Measurements from ENCODE around the gene ARL8A.
A peak's percentile ranks its signal among the peaks of the same experiment; 100 is the strongest.

Gene ARL8A

DNA sequence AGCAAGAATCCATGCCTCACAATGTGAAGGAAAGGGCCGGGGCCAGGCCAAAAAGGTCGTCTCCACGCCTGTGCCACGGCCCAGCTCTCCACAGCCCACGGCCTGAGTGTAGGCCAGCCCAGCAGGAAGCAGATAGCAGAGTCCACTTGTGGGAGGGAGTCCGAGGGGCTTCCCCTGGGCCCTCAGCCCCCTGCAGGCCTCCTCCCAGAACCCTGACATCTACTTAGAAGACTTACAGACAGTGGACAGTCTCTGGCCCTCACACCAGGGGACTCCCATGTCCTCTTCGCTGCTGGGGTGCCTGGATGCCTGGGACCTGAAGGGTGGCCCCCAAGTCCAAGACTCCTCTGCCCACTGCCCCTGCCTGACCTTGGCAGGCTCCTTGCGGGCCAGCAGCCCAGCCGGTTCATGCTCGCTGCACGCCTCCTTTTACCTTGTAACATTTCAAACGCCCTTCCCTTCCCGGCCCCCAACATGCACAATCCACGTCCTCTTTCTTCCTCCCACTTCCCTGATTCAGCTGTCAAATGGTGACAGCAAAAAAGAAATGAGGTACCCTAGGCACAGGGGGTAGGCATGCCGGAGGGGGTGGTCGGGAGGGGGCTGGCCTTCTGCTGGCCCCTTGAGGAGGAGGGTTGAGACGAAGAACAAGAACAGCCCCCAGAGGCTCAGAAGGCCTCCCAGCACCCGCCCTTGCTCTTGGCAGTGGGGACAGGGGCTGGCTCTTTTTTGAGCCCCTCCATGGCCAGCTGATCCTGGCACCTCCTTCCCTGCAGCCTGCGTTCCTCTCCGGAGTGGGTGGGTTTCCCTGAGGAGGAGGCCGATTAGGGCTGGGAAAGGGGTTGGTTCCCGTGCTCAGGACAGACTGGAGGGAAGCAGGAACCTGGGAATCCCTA is 16.9 kb upstream of the ARL8A start:
- TF ChIP-seq, protein P1, sequence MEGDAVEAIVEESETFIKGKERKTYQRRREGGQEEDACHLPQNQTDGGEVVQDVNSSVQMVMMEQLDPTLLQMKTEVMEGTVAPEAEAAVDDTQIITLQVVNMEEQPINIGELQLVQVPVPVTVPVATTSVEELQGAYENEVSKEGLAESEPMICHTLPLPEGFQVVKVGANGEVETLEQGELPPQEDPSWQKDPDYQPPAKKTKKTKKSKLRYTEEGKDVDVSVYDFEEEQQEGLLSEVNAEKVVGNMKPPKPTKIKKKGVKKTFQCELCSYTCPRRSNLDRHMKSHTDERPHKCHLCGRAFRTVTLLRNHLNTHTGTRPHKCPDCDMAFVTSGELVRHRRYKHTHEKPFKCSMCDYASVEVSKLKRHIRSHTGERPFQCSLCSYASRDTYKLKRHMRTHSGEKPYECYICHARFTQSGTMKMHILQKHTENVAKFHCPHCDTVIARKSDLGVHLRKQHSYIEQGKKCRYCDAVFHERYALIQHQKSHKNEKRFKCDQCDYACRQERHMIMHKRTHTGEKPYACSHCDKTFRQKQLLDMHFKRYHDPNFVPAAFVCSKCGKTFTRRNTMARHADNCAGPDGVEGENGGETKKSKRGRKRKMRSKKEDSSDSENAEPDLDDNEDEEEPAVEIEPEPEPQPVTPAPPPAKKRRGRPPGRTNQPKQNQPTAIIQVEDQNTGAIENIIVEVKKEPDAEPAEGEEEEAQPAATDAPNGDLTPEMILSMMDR (IDR thresholded peaks at IDR 0.05), result no peak
- Histone ChIP-seq H3K4me1 (ENCODE audit: control insufficient read depth in 1 of 2, insufficient read depth in 1 of 2, low read depth in 1 of 2, low read length in 1 of 2) (peaks cover 68 to 73% of the 10 kb centered on the region in 2 experiments), H3K4me3 (ENCODE audit: low read depth in 1 of 2, low read length in 1 of 2) (peak overlapping the region; percentile 71 to 79), H3K27me3 (no peaks in the 10 kb centered on the region), H3K36me3 (peaks cover 5% of the 10 kb centered on the region), H3K27ac (peak overlapping the region; percentile 92), H3K9me3 (no peaks in the 10 kb centered on the region)

DNA sequence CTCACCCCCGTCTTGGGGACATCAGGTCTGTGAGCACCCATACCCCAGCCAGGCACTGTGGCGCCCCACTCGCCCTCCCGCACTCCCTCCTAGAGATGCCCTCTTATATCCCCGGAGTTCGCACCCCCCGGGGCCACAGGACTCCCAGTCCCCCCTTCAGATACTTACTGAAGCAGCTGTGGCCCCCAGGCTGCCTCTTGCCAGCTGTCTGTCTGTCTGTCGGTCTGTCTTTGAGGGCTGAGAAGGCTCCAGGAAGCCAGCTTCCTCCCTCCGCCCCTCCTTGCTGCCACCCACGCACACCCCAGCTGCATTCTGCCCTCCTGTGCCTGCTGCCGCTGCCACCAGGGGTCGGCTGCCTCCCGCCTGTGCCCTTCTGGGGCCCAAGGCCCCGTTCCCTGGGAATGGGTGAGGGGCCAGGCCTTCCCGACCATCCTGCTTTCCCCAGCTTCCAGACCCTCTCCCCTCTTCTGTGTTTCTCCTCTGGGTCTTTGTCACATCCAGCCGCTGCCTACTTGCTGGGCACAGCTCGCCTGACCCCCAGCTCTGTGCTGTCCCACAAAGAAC is 15.9 kb upstream of the ARL8A start, which contains the start of gene PTPN7:
TSS of gene PTPN7 (minus strand) at position 226 of the 564 bp plus-strand sequence. CDS start 1,200 bp downstream, outside the sequence.
- TF ChIP-seq, protein P1 (IDR thresholded peaks at IDR 0.05), result peak; percentile 37
- Histone ChIP-seq H3K27me3 (no peaks in the 10 kb centered on the region), H3K9me3 (no peaks in the 10 kb centered on the region), H3K4me1 (ENCODE audit: control insufficient read depth in 1 of 2, insufficient read depth in 1 of 2, low read depth in 1 of 2, low read length in 1 of 2) (peaks cover 76 to 82% of the 10 kb centered on the region in 2 experiments), H3K4me3 (ENCODE audit: low read depth in 1 of 2, low read length in 1 of 2) (peak within 1 kb of the TSS; percentile 71 to 79), H3K36me3 (peaks cover 5% of the 10 kb centered on the region), H3K27ac (peak within 1 kb of the TSS; percentile 92)

DNA sequence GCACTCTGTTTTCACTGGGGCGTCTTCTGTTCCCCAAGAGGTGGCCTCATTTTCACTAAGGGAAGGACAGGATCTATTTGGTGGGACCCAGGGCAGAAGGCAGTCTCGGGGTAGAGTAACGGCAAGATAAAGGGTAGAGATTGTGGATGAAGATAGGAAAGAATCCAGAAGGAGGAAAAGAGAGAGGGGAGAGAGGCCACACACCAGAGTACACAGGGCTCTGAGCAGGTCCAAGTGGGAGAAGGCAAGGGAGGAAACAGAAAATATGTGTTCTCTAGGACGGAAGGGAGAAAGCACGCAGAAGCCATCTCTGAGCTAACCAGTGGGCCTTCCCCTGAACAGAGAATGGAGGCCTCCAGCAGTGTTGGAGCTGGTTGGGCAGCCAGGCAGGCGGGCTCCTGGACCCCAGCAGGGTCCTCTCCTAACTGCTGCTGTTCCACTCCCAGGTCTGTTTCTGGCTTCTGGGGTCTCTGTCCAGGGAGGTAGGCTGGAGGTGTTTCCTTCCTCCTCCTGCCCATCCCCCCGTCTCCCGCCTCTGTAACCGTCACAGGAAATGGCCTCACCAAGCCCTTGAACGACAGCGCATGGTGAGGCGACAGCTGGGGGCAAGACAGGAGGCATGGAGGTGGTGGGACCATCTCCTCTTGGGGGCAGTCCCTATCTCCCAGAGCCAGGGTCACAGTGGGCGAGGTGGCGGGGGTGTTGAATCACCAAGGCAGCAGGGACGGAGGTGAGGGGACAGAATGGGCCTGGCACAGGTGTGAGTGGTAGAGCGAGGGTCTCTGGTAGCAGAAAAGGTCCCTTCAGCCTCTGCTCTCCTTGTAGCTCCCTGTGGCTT is 15.2 kb upstream of the ARL8A start:
- H3K27ac ChIP-seq, result peak overlapping the region; percentile 92
- peaks cover 5% of the 10 kb centered on the region for H3K36me3 ChIP-seq
- H3K4me3 ChIP-seq (ENCODE audit: low read depth in 1 of 2, low read length in 1 of 2), result peak overlapping the region; percentile 71 to 79
- peaks cover 83 to 89% of the 10 kb centered on the region in 2 experiments for H3K4me1 ChIP-seq (ENCODE audit: control insufficient read depth in 1 of 2, insufficient read depth in 1 of 2, low read depth in 1 of 2, low read length in 1 of 2)
- no peaks in the 10 kb centered on the region for H3K27me3 ChIP-seq
- TF ChIP-seq, protein P1 (IDR thresholded peaks at IDR 0.05), result no peak
- no peaks in the 10 kb centered on the region for H3K9me3 ChIP-seq

DNA sequence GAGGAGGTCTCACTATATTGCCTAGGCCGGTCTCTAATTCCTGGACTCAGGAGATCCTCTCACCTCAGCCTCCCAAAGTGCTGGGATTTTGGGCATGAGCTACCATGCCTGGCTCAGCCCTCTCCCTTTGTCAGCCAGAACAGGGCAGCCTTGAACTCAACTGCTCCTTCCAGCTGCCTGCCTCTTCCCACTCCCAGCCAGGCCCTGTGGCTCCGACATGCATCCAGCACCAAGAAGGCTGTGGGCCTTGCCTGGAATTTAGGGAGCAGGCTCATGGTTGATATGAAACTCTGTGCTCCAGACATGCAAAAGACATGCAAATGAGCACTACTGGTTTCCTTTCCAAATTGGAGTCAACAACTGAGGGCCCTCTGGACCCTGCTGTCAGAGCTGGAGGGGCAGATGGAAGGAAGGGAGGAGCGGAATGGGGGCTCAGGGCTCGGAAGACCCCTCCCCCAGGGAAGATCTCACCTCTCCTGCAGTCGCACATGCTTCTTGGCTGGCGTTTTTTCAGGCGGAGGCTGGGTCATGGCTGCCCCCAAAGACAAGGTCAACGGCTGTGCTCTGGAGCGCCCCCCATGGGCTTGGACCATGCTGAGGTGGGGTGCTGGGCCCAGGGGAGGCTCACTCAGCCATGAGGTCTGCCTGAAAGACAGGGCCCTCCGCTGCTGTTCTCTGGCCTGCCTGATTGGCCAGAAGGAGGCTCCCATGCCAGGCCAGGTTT is 14.4 kb upstream of the ARL8A start:
- no peaks in the 10 kb centered on the region for H3K27me3 ChIP-seq
- H3K27ac ChIP-seq, result peak overlapping the region; percentile 92
- H3K4me3 ChIP-seq (ENCODE audit: low read depth in 1 of 2, low read length in 1 of 2), result peak overlapping the region; percentile 71 to 79
- peaks cover 90 to 97% of the 10 kb centered on the region in 2 experiments for H3K4me1 ChIP-seq (ENCODE audit: control insufficient read depth in 1 of 2, insufficient read depth in 1 of 2, low read depth in 1 of 2, low read length in 1 of 2)
- H3K9me3 ChIP-seq, result no peaks in the 10 kb centered on the region
- peaks cover 12% of the 10 kb centered on the region for H3K36me3 ChIP-seq
- TF ChIP-seq, protein P1 (IDR thresholded peaks at IDR 0.05), result no peak

DNA sequence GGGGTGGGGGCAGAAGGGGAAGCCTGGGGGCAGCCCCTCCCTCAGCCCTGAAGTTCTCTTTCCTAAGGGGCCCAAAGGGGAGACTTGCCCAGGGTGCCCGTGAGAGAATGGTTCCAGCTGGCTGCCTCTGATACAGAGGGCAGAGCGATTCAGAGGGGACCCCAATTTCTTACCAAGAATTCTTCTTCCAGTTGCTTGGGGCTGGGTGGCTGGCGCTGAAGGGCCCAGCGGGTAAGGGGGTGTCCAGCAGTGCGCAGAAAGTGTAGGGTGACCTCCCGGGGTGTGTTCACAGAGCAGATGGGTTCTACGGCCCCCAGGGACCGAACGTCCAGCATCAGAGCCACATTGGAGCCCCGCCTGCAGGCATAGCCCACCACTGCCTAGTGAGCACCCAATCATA is 13.4 kb upstream of the ARL8A start:
- H3K27me3 ChIP-seq, result no peaks in the 10 kb centered on the region
- H3K36me3 ChIP-seq, result peaks cover 22% of the 10 kb centered on the region
- no peak overlapping the region for H3K4me3 ChIP-seq (ENCODE audit: low read depth in 1 of 2, low read length in 1 of 2)
- TF ChIP-seq, protein P1 (IDR thresholded peaks at IDR 0.05), result no peak
- H3K27ac ChIP-seq, result peak overlapping the region; percentile 66
- H3K9me3 ChIP-seq, result no peaks in the 10 kb centered on the region
- H3K4me1 ChIP-seq (ENCODE audit: control insufficient read depth in 1 of 2, insufficient read depth in 1 of 2, low read depth in 1 of 2, low read length in 1 of 2), result peaks cover 86 to 92% of the 10 kb centered on the region in 2 experiments

Data from neutrophil (primary cell).